CD4-positive, alpha-beta T cell treated with Interleukin-1 beta for 1 hour (primary cell): ENCODE data around the gene METTL4.

Experiments used
- DNase-seq, 2 donors: peaks; one replicate each; pipeline ENCODE4 v3.0.0-alpha.2; 2020 to 2022

Gene METTL4, protein sequence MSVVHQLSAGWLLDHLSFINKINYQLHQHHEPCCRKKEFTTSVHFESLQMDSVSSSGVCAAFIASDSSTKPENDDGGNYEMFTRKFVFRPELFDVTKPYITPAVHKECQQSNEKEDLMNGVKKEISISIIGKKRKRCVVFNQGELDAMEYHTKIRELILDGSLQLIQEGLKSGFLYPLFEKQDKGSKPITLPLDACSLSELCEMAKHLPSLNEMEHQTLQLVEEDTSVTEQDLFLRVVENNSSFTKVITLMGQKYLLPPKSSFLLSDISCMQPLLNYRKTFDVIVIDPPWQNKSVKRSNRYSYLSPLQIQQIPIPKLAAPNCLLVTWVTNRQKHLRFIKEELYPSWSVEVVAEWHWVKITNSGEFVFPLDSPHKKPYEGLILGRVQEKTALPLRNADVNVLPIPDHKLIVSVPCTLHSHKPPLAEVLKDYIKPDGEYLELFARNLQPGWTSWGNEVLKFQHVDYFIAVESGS

GRCh38 chr18:2571200-2572170 is at the start of gene METTL4, which contains the start of gene NDC80:
Gene METTL4 (minus strand): TSS chr18:2571505. CDS start chr18:2567216, 4,289 bp downstream.
Gene NDC80 (plus strand): TSS chr18:2571557. CDS start chr18:2572986, 1,429 bp downstream.
- DNase-seq = peak; percentile 83 to 86

DNA sequence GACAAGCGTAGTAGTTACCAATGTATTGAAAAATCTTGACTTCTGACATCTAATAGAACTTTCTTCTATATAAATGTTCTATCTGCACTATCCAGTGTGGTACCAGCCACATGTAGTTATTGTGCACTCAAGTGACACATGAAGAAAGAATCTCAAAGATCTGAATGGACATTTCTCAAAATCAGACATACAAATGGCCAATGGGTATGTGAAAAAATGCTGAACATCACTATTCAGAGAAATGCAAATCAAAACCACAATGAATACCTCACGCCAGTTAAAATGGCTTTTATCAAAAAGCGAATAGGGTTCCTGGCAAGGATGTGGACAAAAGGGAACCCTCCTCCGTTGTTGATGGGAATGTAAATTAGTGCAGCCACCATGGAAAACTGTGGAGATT is 46.7 kb upstream of the METTL4 start:
- DNase-seq = no peak

DNA sequence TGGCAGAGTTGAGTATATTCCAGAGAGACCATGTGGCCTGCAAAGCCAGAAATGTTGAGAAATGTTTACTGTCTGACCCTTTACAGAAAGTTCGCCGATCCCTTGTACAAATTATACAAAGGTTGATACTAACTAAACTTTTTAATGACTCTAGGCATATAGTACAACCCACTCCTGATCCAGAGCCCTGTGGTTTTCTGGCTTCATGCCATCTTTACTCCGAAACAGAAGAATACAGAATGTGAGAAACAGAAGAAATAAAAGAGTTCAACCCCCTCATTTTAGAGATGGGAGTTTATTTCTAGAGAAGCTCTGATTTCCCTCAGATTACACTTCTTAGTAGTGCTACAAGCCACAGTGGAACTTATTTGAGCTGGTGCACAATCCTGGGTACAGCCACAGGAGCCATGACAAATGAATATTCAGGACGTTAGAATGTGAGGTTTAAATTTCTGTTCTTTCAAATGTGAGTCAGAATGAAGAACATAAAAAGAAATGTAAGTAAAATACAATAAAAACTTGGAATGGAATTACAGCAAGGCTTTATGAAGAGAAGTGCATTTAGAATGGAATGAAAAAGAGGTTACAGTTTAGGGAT is 46.2 kb upstream of the METTL4 start:
- DNase-seq = no peak

DNA sequence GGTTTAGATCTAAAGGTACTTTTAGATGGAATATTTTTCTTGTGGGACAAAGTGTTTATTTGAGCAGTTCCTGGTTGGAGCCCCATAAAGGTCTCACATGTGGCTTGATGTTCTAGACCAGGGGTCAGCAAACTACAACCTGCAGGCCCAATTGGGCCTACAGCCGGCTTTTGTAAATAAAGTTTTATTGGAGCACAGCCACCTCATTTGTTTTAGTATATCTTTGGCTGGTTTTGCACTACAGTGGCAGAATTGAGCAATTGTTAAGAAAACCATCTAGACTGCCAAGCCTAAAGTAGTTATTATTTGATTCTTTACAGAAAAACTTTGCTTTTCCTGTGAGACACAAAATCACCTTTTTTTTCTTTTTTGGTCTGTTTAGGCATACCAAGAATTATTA is 41.7 kb upstream of the METTL4 start:
- DNase-seq = no peak

DNA sequence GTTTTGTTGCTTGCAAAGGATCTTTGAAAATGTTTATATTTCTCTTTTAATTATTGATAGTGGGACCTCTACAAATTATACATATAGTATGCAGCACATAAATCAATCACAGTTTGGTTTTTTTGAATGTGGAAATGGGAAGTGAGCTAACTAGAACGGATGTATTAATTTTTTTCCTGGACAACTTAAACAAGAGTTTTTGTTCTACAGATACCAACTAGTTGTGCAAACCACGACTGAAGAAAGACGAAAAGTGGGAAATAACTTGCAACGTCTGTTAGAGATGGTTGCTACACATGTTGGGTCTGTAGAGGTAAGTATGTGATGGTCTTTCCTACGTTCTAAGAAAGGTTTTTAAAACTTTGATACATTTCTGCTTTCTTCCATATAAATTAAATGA is 39.2 kb upstream of the METTL4 start:
- DNase-seq = no peak

DNA sequence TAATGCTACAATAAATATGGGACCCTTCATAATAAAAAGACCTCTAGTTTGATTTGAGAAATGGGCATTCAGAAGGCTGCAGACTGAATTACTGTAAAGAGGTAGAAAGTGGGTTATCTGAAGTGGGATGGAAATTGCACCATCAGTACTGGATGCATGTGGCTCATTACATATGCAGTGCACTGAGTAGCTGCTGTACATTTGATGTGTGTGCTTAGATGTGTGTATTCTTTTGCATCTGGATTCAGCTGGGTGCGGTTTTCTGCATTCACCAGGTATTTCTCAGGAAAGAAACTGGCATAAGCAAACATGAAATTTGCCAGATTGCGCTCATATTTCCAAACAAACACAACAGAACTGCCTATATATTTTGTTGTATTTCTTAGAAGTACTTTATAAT is 38.3 kb upstream of the METTL4 start:
- no peak for DNase-seq

- peak in 1 of 2 donors; percentile 31 for DNase-seq
Observed at GRCh38 chr18:2606335-2606734, 35.0 kb upstream of the METTL4 start.

DNA sequence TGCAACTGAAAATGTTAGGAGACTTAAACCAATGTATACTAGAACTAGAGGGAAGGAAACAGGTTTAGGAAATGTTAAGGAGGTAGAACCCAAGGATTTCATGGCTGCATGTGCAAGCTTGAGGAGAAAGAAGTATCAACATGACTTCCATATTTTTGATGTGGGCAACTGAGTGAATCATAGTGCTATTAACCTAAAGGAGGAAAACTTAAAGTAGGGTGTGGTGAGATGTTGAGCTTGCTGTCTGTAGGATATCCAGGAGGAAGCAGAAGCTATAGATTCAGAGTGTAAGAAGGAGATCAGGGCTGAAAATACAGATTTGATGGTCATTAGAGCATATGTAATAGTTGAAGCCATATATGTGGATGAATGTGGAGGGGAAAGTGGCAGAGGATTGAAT is 31.5 kb upstream of the METTL4 start:
- no peak for DNase-seq

- DNase-seq = peak in 1 of 2 donors; percentile 29
Observed at GRCh38 chr18:2597639-2598038, 26.3 kb upstream of the METTL4 start.

DNA sequence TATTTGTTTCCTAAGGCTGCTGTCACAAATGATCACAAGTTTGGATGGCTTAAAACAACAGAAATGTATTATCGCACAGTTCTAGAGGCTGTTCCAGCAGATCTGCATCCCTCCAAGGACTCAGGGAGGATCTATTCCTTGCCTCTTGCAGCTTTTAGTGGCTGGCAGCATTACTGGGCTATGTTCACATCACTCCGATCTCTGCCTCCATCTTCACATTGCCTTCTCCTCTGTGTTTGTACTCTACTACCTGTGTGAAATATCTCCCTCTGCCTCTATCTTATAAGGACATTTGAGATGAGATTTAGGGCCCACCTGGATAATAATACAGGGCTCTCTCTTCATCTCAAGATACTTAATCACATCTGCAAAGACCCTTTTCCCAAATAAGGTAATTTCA is 19.0 kb upstream of the METTL4 start:
- no peak for DNase-seq

DNA sequence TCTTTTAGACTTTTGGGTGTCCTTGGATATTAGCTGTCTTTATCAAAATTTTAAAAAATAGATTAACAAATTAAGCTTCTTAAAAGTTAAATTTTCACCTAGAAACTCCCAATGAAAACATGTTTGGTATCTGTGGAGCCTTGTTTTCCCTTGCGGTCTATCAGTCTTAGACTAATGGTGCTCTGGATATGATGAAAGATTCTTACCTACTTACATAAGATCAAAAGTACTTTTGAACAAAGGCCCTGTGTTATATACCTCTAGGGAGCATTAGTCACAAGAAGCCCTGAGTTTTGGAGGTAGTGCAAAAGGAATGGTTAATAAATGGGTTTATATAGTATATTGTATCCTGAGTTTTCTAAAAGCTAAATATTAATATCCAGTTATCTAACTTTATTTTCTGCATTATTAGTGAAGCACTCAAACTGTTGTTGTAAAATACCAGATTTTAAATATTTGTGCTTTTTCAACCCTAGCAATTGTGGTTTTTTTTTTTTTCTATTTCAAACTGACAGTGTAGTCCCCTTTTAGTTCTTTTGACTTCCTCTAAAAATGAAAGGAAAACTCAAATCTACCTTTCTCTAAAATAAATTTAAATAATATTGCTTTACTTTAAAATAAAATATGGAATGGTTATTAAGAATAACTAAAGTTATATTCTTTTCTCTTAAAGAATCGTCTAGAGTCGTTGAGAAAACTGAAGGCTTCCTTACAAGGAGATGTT is 18.2 kb upstream of the METTL4 start:
- DNase-seq = no peak

DNA sequence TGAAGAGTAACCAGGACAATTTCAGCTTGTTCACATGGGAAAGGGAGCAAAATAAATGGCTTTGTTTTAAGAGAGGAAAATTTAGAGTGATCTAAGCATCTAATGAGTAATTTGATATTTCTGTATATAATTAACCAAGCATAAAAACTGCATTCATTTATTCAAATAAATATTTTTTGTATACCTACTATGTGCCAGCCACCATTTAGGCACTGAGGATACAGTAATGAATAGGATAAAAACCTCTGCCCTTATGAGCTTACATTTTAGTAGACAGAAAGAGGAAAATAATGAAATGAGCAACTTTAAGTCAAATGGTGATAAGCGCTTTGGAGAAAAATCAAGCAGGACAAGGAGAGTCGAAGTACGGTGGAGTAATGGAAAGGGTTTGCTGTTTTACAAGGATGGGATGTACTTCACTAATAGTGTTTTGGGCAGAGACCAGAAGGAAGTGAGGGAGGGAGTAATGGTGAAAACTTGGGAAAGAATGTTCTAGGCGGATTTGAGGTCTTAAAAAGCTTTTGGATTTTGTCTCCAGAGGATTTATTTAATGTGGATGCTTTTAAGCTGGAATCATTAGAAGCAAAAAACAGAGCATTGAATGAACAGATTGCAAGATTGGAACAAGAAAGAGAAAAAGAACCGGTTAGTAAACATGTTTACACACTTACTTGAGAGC is 17.5 kb upstream of the METTL4 start:
- DNase-seq = no peak

DNA sequence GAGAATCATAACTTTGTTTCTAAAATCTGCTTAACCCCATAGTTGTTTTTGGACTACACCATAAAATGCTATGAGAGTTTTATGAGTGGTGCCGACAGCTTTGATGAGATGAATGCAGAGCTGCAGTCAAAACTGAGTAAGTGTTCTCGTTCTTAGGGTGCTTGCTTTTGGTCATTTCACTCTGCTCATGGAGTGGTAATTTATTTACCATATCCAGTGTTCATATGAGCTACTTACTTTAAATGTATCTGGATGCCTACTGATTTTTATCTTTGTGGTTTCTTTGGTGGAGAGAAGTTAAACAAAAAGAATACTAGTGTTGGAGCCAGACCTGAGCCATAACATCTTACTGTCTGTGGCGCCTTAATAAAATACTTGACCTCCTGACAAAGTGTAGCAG is 16.5 kb upstream of the METTL4 start:
- no peak for DNase-seq

GRCh38 chr18:2573408-2573807 is 2.1 kb upstream of the METTL4 start:
- no peak for DNase-seq

- no peak for DNase-seq
Observed at GRCh38 chr18:2572892-2573291, 1.6 kb upstream of the METTL4 start.

DNA sequence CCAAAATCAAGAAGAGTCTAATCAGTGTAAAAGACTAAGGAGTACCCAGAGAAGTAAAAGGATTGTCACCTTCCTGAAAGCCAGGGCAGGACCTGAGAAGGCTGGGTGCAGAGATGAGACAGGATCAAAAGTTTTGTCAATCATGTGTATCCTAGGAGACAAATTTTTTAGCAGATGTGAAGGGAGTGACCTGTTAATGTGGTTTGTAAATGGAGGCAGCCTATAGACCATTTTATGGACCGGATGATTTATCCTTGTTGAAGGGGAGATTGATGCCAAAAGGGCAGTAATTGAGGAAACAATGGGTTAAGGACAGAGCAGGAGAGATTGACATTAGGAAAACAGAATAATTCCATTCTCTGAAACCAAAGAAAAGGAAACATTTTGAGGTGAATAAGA is 865 bp upstream of the METTL4 start:
- DNase-seq = peak in 1 of 2 donors; percentile 30

DNA sequence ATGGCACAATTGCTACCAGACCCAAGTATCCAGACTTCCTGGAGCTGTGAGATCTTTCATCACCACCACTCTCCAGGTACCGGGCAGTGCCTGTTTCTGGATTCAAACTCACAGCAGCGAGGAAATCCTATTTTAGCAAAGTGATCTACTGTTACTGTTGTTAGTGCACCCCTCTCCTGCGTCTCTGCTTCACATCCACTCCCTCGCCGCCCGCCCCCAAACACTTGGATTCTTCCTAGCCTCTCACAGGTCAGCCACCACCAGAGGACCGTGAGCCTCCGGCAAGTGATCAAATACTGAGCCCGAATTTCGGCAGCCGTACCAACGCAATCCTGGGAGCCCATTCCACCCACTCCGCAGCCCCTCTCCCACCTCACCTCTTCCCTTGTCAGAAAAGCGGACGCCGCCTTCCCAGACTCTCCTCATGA is 519 bp downstream of the METTL4 start:
- peak; percentile 67 to 73 for DNase-seq

DNA sequence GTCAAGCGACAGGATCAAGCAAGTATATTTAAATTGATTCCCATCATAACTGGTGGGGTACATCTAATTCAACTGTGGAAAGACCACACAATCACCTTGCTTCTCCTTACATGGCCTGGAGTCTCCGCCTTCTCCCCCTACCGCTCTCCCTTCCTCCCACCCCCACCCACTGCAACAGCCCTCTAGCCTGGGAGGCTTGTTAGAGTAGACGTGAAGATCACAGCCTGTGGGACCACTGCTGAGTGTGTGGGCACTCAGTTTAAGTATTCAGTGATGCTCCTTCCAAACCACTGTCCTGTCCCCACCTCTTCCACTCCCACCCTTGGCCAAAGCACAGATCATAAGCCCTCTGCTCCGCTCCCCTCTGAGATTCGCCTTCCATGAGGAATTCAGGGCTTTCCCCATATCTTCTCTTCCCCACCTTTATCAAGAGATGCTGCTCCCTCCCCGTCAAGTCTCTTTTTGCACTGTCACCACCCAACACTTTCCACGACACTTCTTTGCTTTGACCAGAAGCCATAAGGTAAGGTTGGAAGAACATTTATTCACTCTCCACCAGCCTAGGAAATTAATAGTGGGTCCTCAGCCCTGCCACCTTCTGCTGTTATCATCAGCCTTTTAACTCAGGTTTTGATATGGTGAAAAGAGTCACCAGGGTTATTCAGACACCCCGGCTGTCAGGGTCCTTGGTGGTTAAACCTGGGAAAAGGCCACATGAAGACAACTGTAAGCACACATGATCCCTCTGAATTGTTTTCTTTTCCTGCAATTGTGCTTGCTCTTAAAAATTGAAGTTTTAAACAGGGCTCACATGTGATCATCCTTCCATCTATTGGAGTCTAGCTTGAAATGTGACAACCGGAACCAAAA is 1.7 kb downstream of the METTL4 start:
- no peak for DNase-seq

- no peak for DNase-seq
Observed at GRCh38 chr18:2568605-2569004, 2.7 kb downstream of the METTL4 start.

- DNase-seq = no peak
Observed at GRCh38 chr18:2568129-2568528, 3.2 kb downstream of the METTL4 start.

- DNase-seq = no peak
Observed at GRCh38 chr18:2564373-2564772, 6.9 kb downstream of the METTL4 start.
